Spleen (tissue), 7 donors: ENCODE results near the gene SLC25A15.

Experiments
- POLR2A ChIP-seq, 3 donors: fragments of 450-650 bp; IDR thresholded peaks; one replicate each; pipeline ENCODE4 v1.5.1; 2017; ENCODE audit warnings: antibody characterized with exemption in 3 of 3, mild to moderate bottlenecking in 1 of 3
- TF ChIP-seq, protein P1 (sequence below), 11 experiments: fragments of 200-600 bp in 7 of 11; fragments of 450-650 bp in 4 of 11; sonication (generic) in 4 of 11; IDR thresholded peaks in 8 of 11; conservative IDR thresholded peaks in 3 of 11; 1 replicate in 7 of 11; 2 replicates in 4 of 11; pipeline versions ENCODE4 v1.4.0 to v1.8.0; 2016 to 2021; ENCODE audit warnings: antibody characterized with exemption in 11 of 11, inconsistent platforms in 4 of 11, mild to moderate bottlenecking in 1 of 11
- donor health status: DM: no; HTN: no; CAD: no; lungs with moderate emphysema.
- donor health status: DM: no; HTN: no; CAD: no.
- donor health status: DM: no; HTN: no; CAD: no.

DNA sequence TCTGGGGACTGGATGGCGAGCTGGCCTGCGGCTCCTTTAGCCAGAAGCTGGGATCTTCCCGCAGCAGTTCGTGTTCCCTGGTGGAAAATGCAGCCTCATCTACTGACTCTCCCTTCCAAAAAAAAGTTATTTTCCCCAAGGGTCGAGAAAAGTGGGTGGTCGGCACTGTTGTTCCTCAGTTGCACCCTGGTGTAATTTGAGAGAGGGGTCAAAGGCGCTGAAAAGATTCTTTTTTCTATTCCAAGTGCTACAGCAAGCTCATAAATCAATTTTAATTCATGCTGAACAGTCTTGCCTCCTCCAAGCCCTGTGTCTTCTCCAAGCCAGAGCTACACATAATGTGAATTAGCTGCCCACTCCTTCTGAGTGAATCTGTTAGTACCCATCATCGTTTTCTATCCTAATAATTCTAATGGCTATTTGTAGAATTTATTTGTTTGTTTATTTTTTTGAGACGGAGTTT, 774 bp downstream of the SLC25A15 start:
- TF ChIP-seq, protein P1, sequence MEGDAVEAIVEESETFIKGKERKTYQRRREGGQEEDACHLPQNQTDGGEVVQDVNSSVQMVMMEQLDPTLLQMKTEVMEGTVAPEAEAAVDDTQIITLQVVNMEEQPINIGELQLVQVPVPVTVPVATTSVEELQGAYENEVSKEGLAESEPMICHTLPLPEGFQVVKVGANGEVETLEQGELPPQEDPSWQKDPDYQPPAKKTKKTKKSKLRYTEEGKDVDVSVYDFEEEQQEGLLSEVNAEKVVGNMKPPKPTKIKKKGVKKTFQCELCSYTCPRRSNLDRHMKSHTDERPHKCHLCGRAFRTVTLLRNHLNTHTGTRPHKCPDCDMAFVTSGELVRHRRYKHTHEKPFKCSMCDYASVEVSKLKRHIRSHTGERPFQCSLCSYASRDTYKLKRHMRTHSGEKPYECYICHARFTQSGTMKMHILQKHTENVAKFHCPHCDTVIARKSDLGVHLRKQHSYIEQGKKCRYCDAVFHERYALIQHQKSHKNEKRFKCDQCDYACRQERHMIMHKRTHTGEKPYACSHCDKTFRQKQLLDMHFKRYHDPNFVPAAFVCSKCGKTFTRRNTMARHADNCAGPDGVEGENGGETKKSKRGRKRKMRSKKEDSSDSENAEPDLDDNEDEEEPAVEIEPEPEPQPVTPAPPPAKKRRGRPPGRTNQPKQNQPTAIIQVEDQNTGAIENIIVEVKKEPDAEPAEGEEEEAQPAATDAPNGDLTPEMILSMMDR (IDR thresholded peaks at IDR 0.05 in 8 of 11, conservative IDR thresholded peaks at IDR 0.05 in 3 of 11) = no peak
- TF ChIP-seq POLR2A (IDR thresholded peaks at IDR 0.05) = no peak
